NCI-H345 treated with DMSO at 0.1 percent for 48 hours (cell line): ENCODE data around the gene RAB40C.

ENCODE experiments used
- DNase-seq: peaks from one replicate; lab custom pipeline; 2025; ENCODE audit not compliant: unreplicated experiment; lab: John Stamatoyannopoulos, UW

RAB40C gene

GRCh38 chr16:644556-644955 is 54.7 kb downstream of the RAB40C start:
- DNase-seq, result no peak

GRCh38 chr16:645852-646678 is 56.2 kb downstream of the RAB40C start:
- no peak for DNase-seq

GRCh38 chr16:646679-647172 is 56.9 kb downstream of the RAB40C start:
- DNase-seq, result no peak

GRCh38 chr16:647173-647902 is 57.5 kb downstream of the RAB40C start:
- no peak for DNase-seq

- DNase-seq, result peak; percentile 26
Measured at GRCh38 chr16:648071-648780, 58.4 kb downstream of the RAB40C start.

DNA sequence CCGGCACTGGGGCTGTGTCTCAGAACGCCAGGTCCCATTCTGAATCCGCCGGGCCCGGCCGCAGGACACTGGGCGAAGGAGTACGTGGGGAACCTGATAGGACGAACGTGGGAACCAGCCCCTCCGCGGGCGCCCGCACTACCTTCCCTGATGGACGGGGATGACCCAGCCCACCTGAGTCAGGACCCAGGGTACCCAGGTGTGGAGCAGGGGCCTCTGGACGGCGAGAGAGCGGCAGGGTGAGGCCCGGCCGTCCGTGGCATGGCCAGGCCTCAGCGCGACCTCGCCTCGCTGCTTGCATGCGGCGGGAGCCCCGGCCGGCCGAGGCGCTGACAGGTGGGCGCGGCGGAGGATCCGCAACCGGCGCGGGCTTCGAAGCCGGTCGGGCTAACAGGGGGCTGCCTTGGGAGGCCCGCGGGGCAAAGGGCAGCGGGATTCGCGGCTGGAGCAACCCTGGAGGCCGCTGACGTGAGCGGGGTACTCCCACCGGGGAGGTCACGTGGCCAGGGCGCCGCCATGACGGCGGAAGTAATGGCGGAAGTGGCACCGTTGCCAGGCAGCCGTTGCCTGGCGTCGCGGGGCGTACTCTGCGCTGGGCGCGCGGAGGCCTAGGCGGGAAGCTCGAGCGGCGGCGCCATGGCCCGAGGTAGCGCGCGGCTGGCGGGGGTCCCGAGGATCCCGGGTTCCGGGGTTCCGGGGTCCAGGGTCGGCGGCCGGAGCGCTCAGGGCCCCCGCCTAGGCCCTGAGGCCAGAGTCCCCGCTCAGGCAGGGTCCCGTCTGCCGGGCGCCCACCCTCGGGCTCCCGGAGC is 59.1 kb downstream of the RAB40C start, which contains the start of gene WDR90:
WDR90 (plus strand) TSS at position 585 of the 809 bp plus-strand sequence; CDS start at position 637, 52 bp downstream.
- DNase-seq, result peak; percentile 85

DNA sequence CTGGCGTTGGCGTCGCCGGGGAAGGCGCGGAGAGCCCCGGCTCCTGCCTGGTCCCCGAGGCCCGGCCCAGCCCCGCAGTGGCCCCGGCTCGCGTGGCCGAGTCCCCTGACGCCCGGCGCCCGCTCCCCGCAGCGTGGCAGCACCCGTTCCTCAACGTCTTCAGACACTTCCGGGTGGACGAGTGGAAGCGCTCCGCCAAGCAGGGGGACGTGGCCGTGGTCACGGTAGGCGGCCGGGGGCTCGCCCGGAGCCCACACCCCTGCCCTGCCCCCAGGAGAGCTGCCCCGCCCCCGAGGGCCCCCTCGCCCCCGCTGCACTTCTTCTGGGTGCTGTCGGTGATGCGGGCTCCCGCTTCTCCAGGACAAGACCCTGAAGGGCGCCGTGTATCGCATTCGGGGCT is 59.8 kb downstream of the RAB40C start:
- no peak for DNase-seq

- DNase-seq, result no peak
Measured at GRCh38 chr16:651844-652243, 62.0 kb downstream of the RAB40C start.

GRCh38 chr16:652454-653305 is 62.8 kb downstream of the RAB40C start:
- DNase-seq, result no peak

GRCh38 chr16:654034-654433 is 64.2 kb downstream of the RAB40C start:
- DNase-seq, result no peak

DNA sequence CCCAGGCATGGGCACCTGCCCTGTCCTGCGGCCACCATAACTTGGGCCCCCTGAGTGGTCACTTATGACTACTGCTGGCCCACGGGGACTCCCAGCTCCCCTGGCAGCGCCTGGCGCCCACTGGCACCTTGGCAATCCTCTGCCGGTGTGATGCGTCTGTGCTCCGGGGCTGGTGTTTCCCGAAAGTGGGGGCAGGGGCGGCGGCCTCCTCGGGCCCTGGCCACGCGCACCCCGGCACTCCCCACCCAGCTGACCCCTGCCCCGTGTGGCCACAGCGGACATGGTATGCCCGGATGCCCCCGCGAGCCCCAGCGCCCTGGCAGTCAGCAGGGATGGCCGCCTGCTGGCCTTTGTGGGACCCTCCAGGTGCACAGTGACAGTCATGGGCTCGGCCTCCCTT is 67.6 kb downstream of the RAB40C start:
- DNase-seq, result no peak

- no peak for DNase-seq
Measured at GRCh38 chr16:658679-659571, 69.1 kb downstream of the RAB40C start.

DNA sequence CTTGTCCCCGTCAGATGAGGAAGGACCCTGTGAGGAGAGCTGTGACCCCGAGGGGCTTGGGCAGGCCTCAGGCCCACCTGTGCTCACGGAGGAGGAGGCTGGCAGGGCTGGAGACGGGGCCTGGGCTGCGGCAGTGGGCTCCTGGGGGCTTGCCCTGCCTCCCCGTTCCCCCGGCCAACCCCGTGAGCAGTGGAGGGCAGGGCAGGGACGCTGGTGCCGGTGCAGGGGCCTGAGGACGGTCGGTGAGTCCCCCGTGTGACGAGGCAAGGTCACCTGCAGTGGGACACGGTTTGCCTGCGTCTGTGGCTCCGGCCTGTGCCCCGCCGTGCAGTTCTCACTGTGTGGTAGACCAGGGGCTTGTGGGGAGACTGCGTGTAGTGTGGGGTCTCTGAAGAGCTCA is 69.8 kb downstream of the RAB40C start:
- no peak for DNase-seq

GRCh38 chr16:660132-660458 is 70.2 kb downstream of the RAB40C start:
- no peak for DNase-seq

DNA sequence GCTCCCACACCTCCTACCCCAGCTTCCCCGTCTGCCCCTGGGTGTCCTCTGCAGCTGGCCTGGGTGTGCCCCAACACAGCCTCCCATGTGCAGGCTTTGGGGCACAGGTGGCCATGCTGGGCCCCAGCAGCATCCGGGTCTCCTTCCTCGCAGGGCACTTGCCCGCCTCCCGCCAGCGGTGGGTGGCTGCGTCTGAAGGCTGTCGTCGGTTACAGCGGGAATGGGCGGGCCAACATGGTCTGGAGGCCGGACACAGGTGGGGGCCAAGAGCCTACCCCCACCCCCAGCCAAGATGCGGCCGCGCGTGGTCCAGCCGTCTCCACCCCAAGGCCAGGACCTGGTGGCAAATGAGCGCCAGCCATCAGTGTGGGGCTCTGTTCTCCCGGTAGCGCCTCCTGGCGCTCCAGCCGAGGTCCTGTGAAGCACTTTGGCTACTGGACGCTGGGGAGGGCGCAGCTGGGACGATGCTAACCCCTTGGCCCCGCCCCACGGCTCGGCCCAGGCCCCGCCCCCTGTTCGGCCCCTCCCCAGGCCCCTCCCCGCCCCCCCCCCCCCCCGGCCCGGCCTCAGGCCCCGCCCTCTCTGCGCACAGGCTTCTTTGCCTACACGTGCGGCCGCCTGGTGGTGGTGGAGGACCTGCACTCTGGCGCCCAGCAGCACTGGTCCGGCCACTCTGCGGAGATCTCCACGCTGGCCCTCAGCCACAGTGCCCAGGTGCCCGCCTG is 70.8 kb downstream of the RAB40C start:
- DNase-seq, result no peak

- no peak for DNase-seq
Measured at GRCh38 chr16:661184-661821, 71.4 kb downstream of the RAB40C start.

GRCh38 chr16:662095-662494 is 72.2 kb downstream of the RAB40C start:
- DNase-seq, result no peak

DNA sequence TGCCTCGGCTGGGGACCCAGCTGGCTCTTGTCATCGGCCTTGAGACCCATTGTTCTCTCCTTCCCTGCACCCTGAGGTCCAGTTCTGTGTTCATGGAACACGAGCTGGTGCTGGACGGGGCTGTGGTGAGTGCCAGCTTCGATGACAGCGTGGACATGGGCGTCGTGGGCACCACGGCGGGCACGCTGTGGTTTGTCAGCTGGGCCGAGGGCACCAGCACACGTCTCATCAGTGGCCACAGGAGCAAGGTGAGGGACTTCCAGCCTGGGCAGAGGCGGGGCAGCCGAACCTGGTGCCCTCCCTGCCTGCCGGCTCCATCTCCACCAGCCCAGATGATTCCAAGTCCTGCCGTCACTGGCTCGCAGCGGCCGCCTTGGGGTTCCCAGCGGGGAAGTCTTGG is 72.7 kb downstream of the RAB40C start:
- DNase-seq, result no peak
